Measurements from ENCODE around the gene KAT5.
A peak's percentile ranks its signal among the peaks of the same experiment; 100 is the strongest.
"Not testable (repeated sequence)": the region's sequence is repeated elsewhere in the genome, so short reads cannot be mapped to it uniquely, and the experiment has no call there.

Gene KAT5

DNA sequence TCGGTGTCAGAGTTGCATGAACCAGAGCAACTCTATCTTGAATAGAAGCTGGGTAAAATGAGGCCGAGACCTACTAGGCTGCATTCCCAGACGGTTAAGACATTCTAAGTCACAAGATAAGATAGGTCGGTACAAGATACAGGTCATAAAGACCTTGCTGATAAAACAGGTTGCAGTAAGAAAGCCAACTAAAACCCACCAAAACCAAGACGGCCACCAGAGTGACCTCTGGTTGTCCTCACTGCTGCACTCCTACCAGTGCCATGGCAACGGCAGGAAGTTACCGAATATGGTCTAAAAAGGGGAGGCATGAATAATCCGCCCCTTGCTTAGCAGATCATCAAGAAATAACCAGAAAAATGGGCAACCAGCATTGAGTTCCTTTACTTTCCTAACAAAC, 2.4 kb upstream of the KAT5 start:
- DNase-seq (ENCODE audit: low read depth): no peak

DNA sequence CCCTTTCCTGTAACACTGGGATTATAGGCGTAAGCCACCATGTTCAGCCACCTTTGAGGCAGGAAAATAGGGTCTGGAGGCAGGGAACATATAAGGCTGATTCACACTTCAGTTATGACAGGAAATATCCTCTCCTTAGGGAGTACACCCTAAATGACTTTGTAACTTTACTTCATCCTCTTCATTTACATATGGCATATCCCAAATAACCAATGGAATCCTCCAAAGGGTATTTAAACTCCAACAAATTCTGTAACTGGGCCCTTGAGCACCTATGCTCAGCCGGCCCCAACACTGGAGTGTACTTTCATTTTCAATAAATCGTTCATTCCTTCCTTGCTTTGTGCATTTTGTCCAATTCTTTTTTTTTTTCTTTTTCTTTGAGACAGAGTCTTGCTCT, 1.6 kb upstream of the KAT5 start:
- no peak for DNase-seq (ENCODE audit: low read depth)

DNA sequence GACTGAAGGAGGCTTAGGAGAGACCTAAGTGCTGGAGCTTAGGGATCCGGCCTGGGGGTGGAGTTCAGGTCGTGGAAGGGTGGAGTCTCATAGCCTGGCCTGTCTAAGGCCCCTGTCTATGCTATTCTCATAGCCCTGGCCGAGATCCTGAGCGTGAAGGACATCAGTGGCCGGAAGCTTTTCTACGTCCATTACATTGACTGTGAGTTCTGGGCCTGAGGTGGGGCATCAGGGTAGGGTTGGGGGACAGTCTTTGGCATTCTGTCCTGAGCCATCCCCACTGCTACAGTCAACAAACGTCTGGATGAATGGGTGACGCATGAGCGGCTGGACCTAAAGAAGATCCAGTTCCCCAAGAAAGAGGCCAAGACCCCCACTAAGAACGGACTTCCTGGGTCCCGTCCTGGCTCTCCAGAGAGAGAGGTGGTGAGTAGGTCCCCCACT, 603 bp downstream of the KAT5 start:
- no peak for DNase-seq (ENCODE audit: low read depth)

DNA sequence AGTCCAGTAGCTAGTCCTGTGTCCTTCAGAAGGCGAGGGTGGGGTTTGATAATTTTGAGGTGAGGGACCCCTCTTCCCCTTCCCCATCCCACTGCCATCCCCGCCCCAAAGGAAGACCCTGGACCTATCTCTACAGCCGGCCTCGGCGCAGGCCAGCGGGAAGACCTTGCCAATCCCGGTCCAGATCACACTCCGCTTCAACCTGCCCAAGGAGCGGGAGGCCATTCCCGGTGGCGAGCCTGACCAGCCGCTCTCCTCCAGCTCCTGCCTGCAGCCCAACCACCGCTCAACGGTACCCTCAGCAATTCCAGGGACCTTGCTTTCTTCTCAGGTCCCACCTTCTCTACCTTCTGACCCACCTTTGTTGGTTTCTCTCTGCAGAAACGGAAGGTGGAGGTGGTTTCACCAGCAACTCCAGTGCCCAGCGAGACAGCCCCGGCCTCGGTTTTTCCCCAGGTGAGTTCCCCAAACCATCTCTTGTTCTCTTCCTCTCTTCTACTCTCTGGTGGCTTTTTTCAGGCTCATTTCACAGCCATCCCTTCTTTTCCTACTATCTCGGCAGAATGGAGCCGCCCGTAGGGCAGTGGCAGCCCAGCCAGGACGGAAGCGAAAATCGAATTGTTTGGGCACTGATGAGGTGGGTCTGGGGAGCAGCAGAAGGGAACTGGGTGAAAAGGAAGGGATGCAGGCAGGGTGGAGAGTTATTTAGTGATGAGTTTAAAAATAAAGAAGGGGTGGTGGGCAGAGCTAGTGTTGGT, 1.3 kb downstream of the KAT5 start:
- DNase-seq (ENCODE audit: low read depth): no peak

DNA sequence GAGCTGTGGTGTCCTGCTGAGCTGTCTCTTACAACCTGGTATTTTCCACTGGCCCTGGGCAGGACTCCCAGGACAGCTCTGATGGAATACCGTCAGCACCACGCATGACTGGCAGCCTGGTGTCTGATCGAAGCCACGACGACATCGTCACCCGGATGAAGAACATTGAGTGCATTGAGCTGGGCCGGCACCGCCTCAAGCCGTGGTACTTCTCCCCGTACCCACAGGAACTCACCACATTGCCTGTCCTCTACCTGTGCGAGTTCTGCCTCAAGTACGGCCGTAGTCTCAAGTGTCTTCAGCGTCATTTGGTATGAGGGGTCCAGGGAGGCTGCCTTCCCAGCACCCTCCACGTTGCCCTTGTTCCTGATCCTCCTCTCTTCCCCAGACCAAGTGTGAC, 2.4 kb downstream of the KAT5 start:
- DNase-seq (ENCODE audit: low read depth): no peak

DNA sequence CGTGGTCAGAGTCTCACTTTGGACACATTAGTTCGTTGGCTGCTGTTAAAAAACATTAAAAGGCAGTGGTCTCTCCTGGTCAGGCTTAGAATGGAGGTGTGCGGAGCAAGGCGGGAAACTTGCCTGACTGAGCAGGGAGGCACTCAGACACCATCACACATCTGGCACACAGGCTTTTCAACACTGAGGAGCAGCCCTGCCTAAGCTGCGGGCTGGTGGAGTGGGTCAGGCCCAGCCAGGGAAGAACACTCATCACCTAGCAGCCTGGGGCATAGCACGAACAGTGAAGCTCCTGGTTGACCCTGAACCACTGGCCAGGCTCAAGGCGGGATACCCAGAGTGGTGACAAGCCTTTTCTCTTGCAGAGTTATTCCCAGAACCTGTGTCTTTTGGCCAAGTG, 4.2 kb downstream of the KAT5 start:
- DNase-seq (ENCODE audit: low read depth): no peak

DNA sequence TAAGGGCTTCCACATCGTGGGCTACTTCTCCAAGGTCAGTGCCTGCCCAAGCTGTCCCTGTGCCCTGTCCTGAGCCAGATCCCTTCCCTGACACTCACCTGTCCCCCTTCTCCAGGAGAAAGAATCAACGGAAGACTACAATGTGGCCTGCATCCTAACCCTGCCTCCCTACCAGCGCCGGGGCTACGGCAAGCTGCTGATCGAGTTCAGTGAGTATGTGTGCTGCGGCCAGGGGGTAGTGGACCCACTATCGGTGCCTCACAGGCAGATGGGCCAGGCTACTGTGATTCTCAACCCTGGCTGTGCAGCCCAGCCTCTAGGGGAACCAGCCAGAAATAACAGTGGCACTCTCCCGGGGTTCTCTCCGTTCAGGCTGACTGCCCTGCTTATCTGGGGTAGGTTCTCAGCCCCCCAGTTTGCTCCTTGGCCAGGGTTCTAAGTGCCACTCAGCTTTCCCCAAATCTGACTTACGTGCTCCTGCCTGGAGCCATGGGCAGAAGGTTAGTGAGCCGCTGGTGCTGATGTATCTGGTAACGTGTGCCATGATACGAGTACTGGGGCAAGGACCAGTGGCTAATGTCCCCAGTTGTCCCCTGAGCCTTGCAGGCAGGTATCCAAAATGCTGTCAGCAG, 4.8 kb downstream of the KAT5 start:
- DNase-seq (ENCODE audit: low read depth): no peak

DNA sequence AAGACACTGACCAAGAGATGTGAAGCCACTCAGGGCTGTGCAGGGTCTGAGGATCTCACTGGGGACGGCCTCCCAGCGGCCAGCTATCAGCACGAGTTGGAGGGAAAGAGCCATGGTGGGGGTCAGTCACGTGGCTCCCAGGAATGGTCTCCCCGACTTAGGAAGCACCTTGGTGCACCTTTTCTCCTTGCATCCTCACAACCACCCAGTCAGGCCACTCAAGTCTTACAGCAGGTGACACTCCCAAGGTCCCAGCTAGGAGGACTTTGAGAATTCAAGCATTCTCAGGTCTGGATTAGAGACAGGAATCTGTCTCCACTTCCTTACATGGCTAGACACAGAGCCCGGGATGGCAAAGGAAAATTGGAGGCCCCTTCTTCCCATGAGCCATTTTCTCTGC, 5.9 kb downstream of the KAT5 start:
- DNase-seq (ENCODE audit: low read depth): no peak

DNA sequence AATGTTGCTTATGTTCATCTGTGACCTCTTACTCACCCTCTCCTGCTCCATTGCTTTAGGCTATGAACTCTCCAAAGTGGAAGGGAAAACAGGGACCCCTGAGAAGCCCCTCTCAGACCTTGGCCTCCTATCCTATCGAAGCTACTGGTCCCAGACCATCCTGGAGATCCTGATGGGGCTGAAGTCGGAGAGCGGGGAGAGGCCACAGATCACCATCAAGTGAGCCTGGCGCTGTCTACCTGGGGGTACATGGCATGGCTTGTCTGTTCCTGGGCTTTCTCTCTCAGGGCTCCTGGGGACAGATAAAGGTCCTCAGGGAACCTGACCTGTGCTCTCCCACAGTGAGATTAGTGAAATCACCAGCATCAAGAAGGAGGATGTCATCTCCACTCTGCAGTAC, 6.5 kb downstream of the KAT5 start:
- DNase-seq (ENCODE audit: low read depth): no peak

DNA sequence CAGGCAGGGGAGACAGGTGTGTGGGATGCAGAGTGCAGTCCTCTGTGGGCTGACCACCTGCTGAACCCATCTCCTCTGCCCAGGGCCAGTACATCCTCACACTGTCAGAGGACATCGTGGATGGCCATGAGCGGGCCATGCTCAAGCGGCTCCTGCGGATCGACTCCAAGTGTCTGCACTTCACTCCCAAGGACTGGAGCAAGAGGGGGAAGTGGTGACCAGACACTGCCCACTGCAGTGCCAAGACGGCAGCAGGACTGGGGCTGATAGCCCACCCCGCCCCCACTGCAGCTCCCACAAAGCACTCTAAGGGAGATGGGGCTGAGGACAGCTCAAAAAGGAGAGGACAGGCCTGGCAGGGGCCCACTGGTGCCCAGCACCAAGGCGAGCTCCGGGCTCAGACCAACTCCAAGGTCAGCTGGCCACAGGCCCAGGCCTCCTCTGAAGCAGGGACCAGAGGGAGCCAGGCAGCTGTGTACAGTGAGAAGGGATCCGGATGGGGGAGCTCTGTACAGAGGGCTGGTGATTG, 7.0 kb downstream of the KAT5 start:
- no peak for DNase-seq (ENCODE audit: low read depth)

DNA sequence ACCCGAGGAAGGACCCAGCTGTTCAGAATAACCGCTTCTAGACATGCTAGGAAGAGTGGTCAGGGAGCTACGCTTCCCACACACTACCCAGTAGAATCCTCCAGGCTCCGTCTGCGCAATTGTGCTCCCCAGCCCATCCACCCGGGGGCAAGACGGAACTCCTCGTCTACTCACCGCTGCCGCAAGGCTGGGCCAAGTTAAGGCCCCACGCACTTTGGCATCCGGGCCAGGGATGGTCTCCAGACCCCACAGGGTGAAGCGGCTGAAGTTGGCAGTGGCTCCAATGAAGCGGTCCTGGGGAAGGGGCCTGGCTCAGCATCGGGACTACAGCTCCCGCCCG, 7.8 kb downstream of the KAT5 start:
- no peak for DNase-seq (ENCODE audit: low read depth)

DNA sequence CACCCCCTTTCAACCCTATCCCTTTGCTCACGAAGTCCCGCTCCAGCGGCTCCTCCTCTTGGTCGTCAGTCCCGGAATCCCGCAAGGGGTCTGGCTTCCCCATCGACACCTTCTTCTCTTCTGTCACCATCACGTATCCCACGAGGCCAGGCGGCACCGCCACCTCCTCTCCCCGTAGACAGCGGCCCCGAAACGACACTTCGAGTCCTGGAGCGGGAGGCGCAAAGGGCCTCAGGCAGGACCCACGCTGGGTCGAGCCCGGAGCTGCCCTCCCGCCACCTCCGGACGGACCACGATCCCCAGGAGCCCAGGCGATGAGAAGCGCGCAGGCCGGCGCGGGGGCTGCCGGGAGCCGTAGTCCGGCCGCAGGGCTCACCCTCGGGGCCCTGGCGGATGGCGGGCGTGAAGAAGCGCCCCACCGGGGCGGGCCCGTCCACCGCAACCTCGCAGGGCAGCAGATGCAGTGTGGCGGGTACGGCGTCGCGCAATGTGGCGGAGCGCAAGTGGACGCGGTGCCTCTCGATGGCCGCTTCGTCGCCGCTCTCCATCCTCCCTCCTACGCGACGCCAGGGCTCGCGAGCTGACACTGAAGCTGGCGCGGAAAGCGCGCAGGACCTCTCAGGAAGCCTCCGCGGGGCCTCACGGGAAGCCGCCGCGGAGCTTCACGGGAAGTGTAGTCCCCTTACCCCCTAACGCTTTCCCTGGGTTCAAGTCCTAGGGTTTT, 8.3 kb downstream of the KAT5 start, which contains the start of gene RNASEH2C:
RNASEH2C (minus strand) TSS at position 588 of the 724 bp plus-strand sequence; CDS start at position 548, 40 bp downstream.
- DNase-seq (ENCODE audit: low read depth): peak; percentile 55

DNA sequence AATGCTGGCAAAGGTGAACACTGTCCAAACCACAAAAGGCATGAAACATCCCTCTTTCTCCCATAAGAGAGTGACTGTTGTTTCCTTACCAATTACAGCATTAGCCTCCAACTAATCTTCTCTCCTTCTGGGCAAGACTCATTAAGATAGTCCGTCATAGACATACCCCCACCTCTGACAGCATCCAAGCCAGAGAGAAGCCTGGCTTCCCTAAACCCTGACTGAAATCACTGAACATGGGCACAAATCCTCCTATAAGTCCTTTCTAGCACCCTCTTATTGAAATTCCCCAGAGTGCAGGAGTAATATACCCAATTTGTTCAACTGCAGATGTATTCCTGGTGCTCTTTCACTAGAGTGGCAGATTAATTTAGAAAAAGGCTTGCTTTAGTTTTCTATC, 10.2 kb downstream of the KAT5 start:
- no peak for DNase-seq (ENCODE audit: low read depth)

DNA sequence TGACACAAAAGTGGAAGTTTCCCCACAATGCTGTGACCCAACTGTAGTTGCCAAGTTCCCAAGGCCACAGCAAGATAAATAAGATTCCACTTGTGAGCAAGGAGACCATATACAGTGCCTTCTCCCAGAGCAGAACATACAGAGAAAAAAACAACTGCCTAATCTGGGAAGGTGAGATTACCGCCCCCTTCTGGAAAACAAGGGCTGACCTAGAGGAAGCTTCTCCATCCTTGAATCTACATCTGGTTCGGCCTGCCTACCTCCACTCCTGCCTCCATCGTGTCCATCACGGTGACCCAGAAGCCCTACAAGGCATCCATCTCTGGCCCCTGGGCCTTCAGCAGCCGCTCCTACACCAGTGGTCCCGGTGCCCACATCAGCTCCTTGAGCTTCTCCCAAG, 14.6 kb downstream of the KAT5 start:
- DNase-seq (ENCODE audit: low read depth): no peak

DNA sequence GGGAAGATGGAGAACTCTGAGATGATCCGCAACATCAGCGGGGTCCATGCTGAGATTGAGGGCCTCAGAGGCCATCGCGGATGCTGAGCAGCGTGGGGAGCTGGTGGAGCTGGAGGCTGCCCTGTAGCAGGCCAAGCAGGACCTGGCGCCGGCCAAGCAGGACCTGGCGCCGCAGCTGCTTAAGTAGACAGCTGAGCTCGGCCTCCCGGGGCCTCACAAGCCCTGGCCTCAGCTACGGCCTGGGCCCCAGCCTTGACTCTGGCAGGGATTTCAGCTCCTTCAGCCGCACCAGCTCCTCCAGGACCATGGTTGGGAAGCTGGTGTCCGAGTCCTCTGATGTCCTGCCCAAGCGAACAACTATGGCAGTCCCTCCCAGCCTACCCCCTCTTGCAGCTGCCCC, 15.8 kb downstream of the KAT5 start:
- DNase-seq (ENCODE audit: low read depth): no peak

DNA sequence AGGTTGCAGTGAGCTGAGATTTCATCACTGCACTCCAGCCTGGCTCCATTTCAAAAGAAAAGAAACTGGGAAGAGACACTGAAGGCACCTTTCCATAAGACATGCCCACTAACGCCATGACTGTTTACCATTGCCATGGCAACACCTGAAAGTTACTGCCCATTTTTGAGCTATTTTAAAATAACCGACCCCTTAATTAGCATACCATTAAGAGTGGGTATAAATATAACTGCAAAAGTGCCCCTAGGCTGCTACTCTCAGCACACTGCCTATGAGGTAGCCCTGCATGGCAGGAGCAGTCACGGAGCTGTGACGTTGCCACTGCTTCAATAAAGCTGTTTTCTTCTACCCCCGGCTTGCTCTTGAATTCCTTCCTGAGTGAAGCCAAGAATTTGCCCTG, 18.4 kb downstream of the KAT5 start:
- no peak for DNase-seq (ENCODE audit: low read depth)

DNA sequence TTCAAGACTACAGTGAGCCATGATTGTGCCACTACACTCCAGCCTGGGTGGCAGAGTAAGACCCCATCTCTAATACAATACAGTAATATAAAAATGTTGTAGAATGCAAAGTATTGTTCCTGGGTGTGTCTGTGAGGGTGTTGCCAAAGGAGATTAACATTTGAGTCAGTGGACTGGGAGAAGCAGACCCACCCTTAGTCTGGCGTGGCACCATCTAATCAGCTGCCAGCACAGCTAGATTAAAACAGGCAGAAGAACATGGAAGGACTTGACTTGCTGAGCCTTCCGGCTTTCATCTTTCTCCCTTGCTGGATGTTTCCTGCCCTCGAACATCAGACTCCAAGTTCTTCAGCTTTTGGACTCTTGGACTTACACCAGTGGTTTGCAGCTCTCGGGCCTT, 23.1 kb downstream of the KAT5 start:
- DNase-seq (ENCODE audit: low read depth): not testable (repeated sequence)

DNA sequence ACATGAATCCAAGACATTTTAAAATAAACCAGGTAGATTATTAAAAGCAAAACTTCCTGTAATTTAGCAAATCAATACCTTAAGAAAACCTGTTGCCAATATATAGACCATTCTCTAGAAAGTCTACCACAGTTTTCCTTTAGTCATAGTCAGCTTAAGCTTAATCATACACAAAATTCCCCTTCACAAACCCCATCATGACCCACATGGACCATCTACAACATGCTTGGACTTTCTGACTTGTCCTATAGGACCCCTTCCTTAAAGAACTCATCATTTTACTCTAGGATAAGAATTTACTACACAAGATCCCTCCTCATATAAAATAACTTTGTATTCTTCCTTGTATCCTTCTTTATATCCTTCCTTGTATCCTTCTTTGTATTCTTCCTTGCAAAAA, 24.8 kb downstream of the KAT5 start:
- DNase-seq (ENCODE audit: low read depth): no peak

DNA sequence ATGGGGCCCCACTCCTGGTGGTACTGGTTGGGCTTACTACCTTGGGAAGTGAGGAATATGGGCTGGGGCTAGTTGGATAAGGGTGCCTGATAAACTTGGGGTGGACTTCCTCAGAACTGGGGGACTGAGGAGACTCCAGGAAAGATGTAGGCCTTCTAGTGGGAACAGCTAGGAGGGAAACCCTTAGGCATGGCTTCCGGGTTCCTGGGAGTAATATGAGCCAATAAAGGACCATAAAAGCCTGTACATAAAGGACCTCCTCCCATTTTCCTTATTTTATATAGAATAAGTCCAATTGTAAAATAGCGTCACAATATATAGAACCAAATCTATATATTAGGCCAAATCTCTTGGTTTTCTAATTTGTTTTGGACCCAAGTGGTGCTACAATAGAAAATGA, 27.0 kb downstream of the KAT5 start:
- DNase-seq (ENCODE audit: low read depth): no peak

DNA sequence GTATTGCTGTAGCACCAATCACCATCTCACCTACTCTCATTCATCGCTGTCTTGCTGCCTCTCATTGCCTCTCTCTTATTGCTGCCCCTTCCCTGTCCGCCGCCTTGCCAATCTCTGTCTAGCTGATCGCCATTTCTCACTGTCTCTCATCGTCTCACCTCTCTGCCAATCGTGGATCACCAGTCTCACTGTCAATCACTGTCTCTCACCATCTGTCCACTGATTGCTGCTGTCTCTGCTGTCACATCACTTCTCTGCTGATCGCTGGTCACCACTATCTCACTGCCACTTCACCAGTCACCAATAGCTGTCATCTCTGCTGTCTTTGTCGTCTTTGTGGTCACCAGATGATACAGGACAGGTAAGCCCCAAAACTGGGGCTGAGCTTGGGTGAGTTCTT, 29.1 kb downstream of the KAT5 start:
- no peak for DNase-seq (ENCODE audit: low read depth)

DNA sequence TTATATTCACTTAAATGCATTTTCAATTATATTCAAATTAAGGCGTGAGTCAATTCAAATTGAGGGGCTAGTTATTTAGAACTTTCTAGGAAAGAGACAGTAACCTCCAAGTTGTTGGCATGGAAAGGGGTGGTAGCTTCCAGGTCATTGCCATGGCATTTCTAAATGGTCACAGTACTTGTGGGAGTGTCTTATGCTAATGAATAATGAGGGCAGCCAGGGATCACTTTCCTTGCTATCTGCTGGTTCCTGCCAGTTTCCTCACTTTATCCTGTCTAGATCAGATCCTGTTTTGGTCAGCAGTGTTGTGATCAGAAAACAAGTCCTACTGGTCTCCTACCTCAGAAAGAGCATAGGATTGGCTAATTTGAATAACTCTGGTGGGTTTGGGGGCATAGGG, 30.3 kb downstream of the KAT5 start:
- DNase-seq (ENCODE audit: low read depth): no peak

DNA sequence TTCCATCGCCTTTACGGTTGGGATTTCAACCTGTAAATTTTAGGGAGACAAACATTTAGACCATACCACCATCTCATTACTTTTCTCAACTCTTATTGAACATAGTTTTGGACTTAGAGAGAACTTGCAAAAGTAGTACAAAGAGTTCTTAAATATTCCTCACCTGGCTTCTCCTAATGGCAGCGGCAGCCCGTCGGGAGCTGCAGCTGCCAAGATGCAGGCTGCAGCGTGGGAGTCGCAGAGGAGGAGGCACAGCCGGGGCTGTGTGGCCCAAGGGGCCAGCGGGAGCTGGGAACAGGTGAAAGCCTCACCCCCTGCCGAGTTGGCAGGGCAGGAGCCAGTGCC, 31.6 kb downstream of the KAT5 start:
- no peak for DNase-seq (ENCODE audit: low read depth)

DNA sequence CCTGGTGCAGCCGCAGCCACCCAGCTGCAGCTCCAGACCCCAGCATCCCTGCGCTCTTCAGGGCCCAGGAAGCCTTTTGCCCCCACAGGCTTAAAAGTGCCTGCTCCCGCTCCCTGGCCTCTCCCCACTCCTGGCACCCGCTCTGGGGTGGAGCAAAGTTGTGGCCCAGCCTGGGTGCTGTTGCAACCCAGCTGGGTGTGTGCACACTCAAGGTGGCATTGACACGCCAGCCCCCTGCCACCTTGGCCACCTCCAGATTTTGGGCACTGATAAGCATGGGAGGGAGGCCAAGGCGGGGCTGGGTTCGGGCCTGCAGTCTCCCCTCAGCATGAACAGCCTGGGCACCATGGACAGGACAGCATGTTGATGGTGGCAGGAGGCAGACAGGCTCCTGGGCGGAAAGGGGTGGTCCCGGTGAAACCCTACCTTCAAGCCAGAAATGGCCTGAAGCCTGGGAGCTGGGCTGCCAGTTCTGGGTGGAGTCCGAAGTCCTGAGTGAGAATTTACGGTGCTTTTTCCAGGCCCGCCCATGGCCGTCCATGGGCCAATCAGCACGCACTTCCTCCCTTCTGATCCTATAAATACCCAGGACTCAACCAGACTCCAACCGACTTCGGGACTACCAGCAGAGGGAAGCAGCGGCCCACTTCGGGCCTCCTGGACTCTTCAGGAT, 32.1 kb downstream of the KAT5 start:
- DNase-seq (ENCODE audit: low read depth): no peak
